ENCODE data around the gene NAPB. TPM values are rescaled to one million over a fixed set of nuclear protein-coding genes. Genes with fewer than 3 reads are reported as not detected.

NAPB gene
- total and polyA plus RNA-seq, 10 of the 15 experiments (the other 5 are each of a cell fraction or from before 2014, with no cell fraction given) = 2.1 to 15.9 (median 7.2) TPM

GRCh38 chr20:23368316-23369071 is 52.8 kb downstream of the NAPB start:
- TF ChIP-seq JUNB (IDR thresholded peaks at IDR 0.05) = no peak
- TF ChIP-seq, protein P1, sequence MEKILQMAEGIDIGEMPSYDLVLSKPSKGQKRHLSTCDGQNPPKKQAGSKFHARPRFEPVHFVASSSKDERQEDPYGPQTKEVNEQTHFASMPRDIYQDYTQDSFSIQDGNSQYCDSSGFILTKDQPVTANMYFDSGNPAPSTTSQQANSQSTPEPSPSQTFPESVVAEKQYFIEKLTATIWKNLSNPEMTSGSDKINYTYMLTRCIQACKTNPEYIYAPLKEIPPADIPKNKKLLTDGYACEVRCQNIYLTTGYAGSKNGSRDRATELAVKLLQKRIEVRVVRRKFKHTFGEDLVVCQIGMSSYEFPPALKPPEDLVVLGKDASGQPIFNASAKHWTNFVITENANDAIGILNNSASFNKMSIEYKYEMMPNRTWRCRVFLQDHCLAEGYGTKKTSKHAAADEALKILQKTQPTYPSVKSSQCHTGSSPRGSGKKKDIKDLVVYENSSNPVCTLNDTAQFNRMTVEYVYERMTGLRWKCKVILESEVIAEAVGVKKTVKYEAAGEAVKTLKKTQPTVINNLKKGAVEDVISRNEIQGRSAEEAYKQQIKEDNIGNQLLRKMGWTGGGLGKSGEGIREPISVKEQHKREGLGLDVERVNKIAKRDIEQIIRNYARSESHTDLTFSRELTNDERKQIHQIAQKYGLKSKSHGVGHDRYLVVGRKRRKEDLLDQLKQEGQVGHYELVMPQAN (conservative IDR thresholded peaks at IDR 0.05) = no peak
- no peak for TF ChIP-seq CREB1 (IDR thresholded peaks at IDR 0.05; ENCODE audit: low read depth)
- TF ChIP-seq, protein P2, sequence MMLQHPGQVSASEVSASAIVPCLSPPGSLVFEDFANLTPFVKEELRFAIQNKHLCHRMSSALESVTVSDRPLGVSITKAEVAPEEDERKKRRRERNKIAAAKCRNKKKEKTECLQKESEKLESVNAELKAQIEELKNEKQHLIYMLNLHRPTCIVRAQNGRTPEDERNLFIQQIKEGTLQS (IDR thresholded peaks at IDR 0.05; ENCODE audit: borderline replicate concordance, extremely low read depth, low read depth, low read length) = no peak
- no peak for TF ChIP-seq ZNF622 (IDR thresholded peaks at IDR 0.05)
- TF ChIP-seq RUNX3 (IDR thresholded peaks at IDR 0.05; ENCODE audit: low read length) = no peak
- FAIRE-seq = no peak
- BruUV-seq (replicated peaks) = no TSS peak
- Histone ChIP-seq H3K9ac (ENCODE audit: control insufficient read depth, insufficient read depth, low read length) (no peak overlapping the region), H3K27me3 (replicated peaks in 1 of 2; ENCODE audit: control insufficient read depth in 2 of 2, insufficient read depth in 2 of 2, low read length in 1 of 2) (no peaks in the 10 kb centered on the region), H3K4me1 (ENCODE audit: control insufficient read depth, insufficient read depth, low read length) (peaks cover 16% of the 10 kb centered on the region), H3K36me3 (ENCODE audit: control insufficient read depth in 2 of 2, insufficient read depth in 2 of 2, low read length in 1 of 2) (peaks cover 11 to 32% of the 10 kb centered on the region in 2 experiments), H4K20me1 (ENCODE audit: control insufficient read depth, insufficient read depth) (no peaks in the 10 kb centered on the region), H2AFZ (ENCODE audit: control insufficient read depth, low read depth, low read length) (no peak overlapping the region), H3K9me3 (replicated peaks; ENCODE audit: control insufficient read depth, insufficient read depth, low read length) (no peaks in the 10 kb centered on the region), H3K4me2 (ENCODE audit: control insufficient read depth, insufficient read depth) (no peak overlapping the region), H3K27ac (ENCODE audit: control insufficient read depth, insufficient read depth) (no peak overlapping the region), H3K4me3 (no peak overlapping the region), H3K79me2 (ENCODE audit: control insufficient read depth, insufficient read depth, low read length) (peaks cover 39% of the 10 kb centered on the region)
- RAD21 ChIA-PET (ENCODE audit: unreplicated experiment) = no interaction called here
- POLR2A ChIA-PET = interaction anchor here (1.3 kb wide), 1 partner anchor 19 kb away, joined by 3 read pairs; no protein-coding TSS in a partner anchor
- intact Hi-C loops (cut with micrococcal nuclease; ENCODE audit: unreplicated experiment) = no loop called here
- no peak for DNase-seq (ENCODE audit: low read depth, low spot score)
- in situ Hi-C loops (cut with MboI) = loop anchor here (25.0 kb wide), 2 partner anchors 1694 to 1894 kb away; partner anchors contain the start of gene ACSS1
- CTCF ChIA-PET = interaction anchor here (1.2 to 1.3 kb wide), 2 partner anchors 19 to 76 kb away, joined by 3 to 6 read pairs; partner anchors contain the start of gene NXT1
- SMC1A ChIA-PET (ENCODE audit: uncharacterized antibody, unreplicated experiment) = interaction anchor here (0.9 to 2.3 kb wide), 6 partner anchors 10 to 51 kb away, joined by 3 to 7 read pairs (median 4); no protein-coding TSS in a partner anchor
- WGBS (ENCODE audit: insufficient coverage, insufficient replicate concordance, low lambda C conversion rate, missing lambda C conversion rate) = 94% methylated on average over 2 of the region's 2 CpGs
- no peak for ATAC-seq

All from GM12878 (cell line).